ENCODE data around the gene POLE4.

POLE4 gene

GRCh38 chr2:74958274-74959105, at the start of gene POLE4:
Gene POLE4 (plus strand): TSS chr2:74958643. CDS start chr2:74958680, 37 bp downstream.
- no peak for FAIRE-seq
- DNase-seq (ENCODE audit: low spot score): peak; percentile 88

GRCh38 chr2:74908748-74909444, 49.5 kb upstream of the POLE4 start:
- FAIRE-seq (no peak), DNase-seq (ENCODE audit: low spot score) (no peak)

GRCh38 chr2:74910245-74910644, 48.2 kb upstream of the POLE4 start:
- no peak for FAIRE-seq
- no peak for DNase-seq (ENCODE audit: low spot score)

- FAIRE-seq (no peak), DNase-seq (ENCODE audit: low spot score) (no peak)
These were observed 47.4 kb upstream of the POLE4 start for GRCh38 chr2:74911061-74911460.

- DNase-seq (ENCODE audit: low spot score): peak; percentile 29
- FAIRE-seq: no peak
These were observed 42.7 kb upstream of the POLE4 start for GRCh38 chr2:74915743-74916142.

- DNase-seq (ENCODE audit: low spot score) (no peak), FAIRE-seq (no peak)
These were observed 42.0 kb upstream of the POLE4 start for GRCh38 chr2:74916394-74916793.

- DNase-seq (ENCODE audit: low spot score): peak; percentile 27
- FAIRE-seq: no peak
These were observed 40.5 kb upstream of the POLE4 start for GRCh38 chr2:74917702-74918619.

- DNase-seq (ENCODE audit: low spot score) (peak; percentile 90), FAIRE-seq (no peak)
These were observed 38.6 kb upstream of the POLE4 start for GRCh38 chr2:74919827-74920226.

GRCh38 chr2:74921236-74921736, 37.2 kb upstream of the POLE4 start:
- DNase-seq (ENCODE audit: low spot score) (no peak), FAIRE-seq (no peak)

- no peak for FAIRE-seq
- DNase-seq (ENCODE audit: low spot score): no peak
These were observed 35.7 kb upstream of the POLE4 start for GRCh38 chr2:74922592-74923227.

- FAIRE-seq (no peak), DNase-seq (ENCODE audit: low spot score) (no peak)
These were observed 33.8 kb upstream of the POLE4 start for GRCh38 chr2:74924463-74925265.

GRCh38 chr2:74925361-74925786, 33.1 kb upstream of the POLE4 start:
- no peak for FAIRE-seq
- DNase-seq (ENCODE audit: low spot score): no peak

GRCh38 chr2:74927621-74928020, 30.8 kb upstream of the POLE4 start:
- no peak for DNase-seq (ENCODE audit: low spot score)
- FAIRE-seq: no peak

GRCh38 chr2:74930811-74931486, 27.5 kb upstream of the POLE4 start:
- FAIRE-seq (no peak), DNase-seq (ENCODE audit: low spot score) (no peak)

- FAIRE-seq: no peak
These were observed 26.5 kb upstream of the POLE4 start for GRCh38 chr2:74931940-74932339.

GRCh38 chr2:74935975-74936391, 22.5 kb upstream of the POLE4 start:
- FAIRE-seq (peak; percentile 86), DNase-seq (ENCODE audit: low spot score) (no peak)

More at GRCh38 chr2:74931940-74932339, 26.5 kb upstream of the POLE4 start:
- DNase-seq (ENCODE audit: low spot score): no peak

GRCh38 chr2:74937221-74937880, 21.1 kb upstream of the POLE4 start:
- peak; percentile 20 for FAIRE-seq
- no peak for DNase-seq (ENCODE audit: low spot score)

- no peak for FAIRE-seq
- DNase-seq (ENCODE audit: low spot score): no peak
These were observed 20.2 kb upstream of the POLE4 start for GRCh38 chr2:74938264-74938663.

All from urothelium cell line (cell line).